GM11168 (cell line): ENCODE data around the gene NT5DC1.

ENCODE experiments used
- in situ Hi-C: fragments of 300-500 bp; cut with MboI; formaldehyde crosslinking; loops from one replicate; pipeline ENCODE4 v1.12.0; 2022; ENCODE audit warnings: low sequenced_read_pairs; ENCODE audit not compliant: unreplicated experiment

Gene NT5DC1

GRCh38 chr6:116100419-116101301, at the start of gene NT5DC1:
TSS of gene NT5DC1 (plus strand) at chr6:116100853. CDS start at chr6:116100931, 78 bp downstream.
- in situ Hi-C loops = no loop called here

GRCh38 chr6:116051244-116051643, 49.4 kb upstream of the NT5DC1 start:
- in situ Hi-C loops = no loop called here

- in situ Hi-C loops = no loop called here
These were observed 45.1 kb upstream of the NT5DC1 start for GRCh38 chr6:116055513-116055912.

GRCh38 chr6:116057766-116058165, 42.9 kb upstream of the NT5DC1 start:
- in situ Hi-C loops = no loop called here

- in situ Hi-C loops = no loop called here
These were observed 40.7 kb upstream of the NT5DC1 start for GRCh38 chr6:116059713-116060571.

- in situ Hi-C loops = no loop called here
These were observed 39.9 kb upstream of the NT5DC1 start, which contains the start of gene FRK for GRCh38 chr6:116060572-116061283. TSS of gene FRK (minus strand) at chr6:116060891. CDS start at chr6:116060311, 580 bp downstream.

GRCh38 chr6:116062496-116062895, 38.2 kb upstream of the NT5DC1 start:
- in situ Hi-C loops = no loop called here

GRCh38 chr6:116064666-116065065, 36.0 kb upstream of the NT5DC1 start:
- in situ Hi-C loops = no loop called here

- in situ Hi-C loops = no loop called here
These were observed 33.9 kb upstream of the NT5DC1 start for GRCh38 chr6:116066789-116067188.

GRCh38 chr6:116070101-116070500, 30.6 kb upstream of the NT5DC1 start:
- in situ Hi-C loops = no loop called here

- in situ Hi-C loops = no loop called here
These were observed 29.9 kb upstream of the NT5DC1 start for GRCh38 chr6:116070616-116071389.

- in situ Hi-C loops = no loop called here
These were observed 28.3 kb upstream of the NT5DC1 start for GRCh38 chr6:116072368-116072767.

GRCh38 chr6:116073765-116074440, 26.8 kb upstream of the NT5DC1 start:
- in situ Hi-C loops = no loop called here

- in situ Hi-C loops = no loop called here
These were observed 25.8 kb upstream of the NT5DC1 start for GRCh38 chr6:116074732-116075390.

GRCh38 chr6:116078522-116078921, 22.1 kb upstream of the NT5DC1 start:
- in situ Hi-C loops = no loop called here

GRCh38 chr6:116078945-116079344, 21.7 kb upstream of the NT5DC1 start:
- in situ Hi-C loops = no loop called here

GRCh38 chr6:116083052-116083451, 17.6 kb upstream of the NT5DC1 start:
- in situ Hi-C loops = loop anchor here (5.0 kb wide), 1 partner anchor 71 kb away; no protein-coding TSS in a partner anchor

GRCh38 chr6:116084284-116084683, 16.4 kb upstream of the NT5DC1 start:
- in situ Hi-C loops = loop anchor here (5.0 kb wide), 1 partner anchor 72 kb away; no protein-coding TSS in a partner anchor
